ENCODE data around the gene KIF22.

- TF ChIP-seq CTCF (IDR thresholded peaks at IDR 0.05), result no peak
- TF ChIP-seq POLR2A (IDR thresholded peaks at IDR 0.05), result peak; percentile 82
Measured at GRCh38 chr16:29805232-29806098, 14.9 kb downstream of the KIF22 start.

Measured in right lobe of liver (tissue), 4 donors.